Adrenal gland (tissue), 5 donors: Measurements from ENCODE around the gene TVP23B.
"Not testable (repeated sequence)": the region's sequence is repeated elsewhere in the genome, so short reads cannot be mapped to it uniquely, and the experiment has no call there.

Source experiments
- POLR2A ChIP-seq, 2 donors: fragments of 450-650 bp; IDR thresholded peaks; one replicate each; pipeline ENCODE4 v1.6.1; 2017; ENCODE audit warnings: antibody characterized with exemption in 2 of 2, mild to moderate bottlenecking in 2 of 2, moderate library complexity in 1 of 2
- TF ChIP-seq, protein P1 (sequence below), 6 experiments: fragments of 450-650 bp in 4 of 6; fragments of 200-600 bp in 2 of 6; sonication (generic) in 1 of 6; IDR thresholded peaks; 1 replicate in 5 of 6; 2 replicates in 1 of 6; pipeline versions ENCODE4 v1.5.1 to v1.8.0; 2016 to 2021; ENCODE audit warnings: antibody characterized with exemption in 6 of 6, mild to moderate bottlenecking in 2 of 6, moderate library complexity in 1 of 6
- donor health status: DM: no; HTN: no; CAD: no.

DNA sequence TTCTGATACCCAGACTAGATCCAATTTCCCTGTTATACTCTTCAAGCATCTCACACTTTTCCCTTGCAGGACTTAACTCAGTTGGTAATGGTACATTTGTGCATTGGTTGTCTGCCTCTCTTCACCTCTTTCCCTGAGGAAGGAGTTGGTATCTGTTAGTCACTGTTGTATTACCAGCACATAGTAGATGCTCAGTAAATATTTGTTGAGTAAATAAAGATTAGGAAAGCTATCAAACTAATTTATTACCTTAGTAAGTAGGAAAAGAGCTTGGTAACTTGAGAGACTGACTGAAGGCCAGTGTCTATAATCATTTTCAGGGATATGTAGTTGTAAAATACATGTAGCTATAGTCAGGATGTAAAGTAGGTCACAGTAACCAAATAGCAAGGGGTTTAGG, 15.9 kb downstream of the TVP23B start:
- TF ChIP-seq, protein P1, sequence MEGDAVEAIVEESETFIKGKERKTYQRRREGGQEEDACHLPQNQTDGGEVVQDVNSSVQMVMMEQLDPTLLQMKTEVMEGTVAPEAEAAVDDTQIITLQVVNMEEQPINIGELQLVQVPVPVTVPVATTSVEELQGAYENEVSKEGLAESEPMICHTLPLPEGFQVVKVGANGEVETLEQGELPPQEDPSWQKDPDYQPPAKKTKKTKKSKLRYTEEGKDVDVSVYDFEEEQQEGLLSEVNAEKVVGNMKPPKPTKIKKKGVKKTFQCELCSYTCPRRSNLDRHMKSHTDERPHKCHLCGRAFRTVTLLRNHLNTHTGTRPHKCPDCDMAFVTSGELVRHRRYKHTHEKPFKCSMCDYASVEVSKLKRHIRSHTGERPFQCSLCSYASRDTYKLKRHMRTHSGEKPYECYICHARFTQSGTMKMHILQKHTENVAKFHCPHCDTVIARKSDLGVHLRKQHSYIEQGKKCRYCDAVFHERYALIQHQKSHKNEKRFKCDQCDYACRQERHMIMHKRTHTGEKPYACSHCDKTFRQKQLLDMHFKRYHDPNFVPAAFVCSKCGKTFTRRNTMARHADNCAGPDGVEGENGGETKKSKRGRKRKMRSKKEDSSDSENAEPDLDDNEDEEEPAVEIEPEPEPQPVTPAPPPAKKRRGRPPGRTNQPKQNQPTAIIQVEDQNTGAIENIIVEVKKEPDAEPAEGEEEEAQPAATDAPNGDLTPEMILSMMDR (IDR thresholded peaks at IDR 0.05) = not testable (repeated sequence)
- TF ChIP-seq POLR2A (IDR thresholded peaks at IDR 0.05) = not testable (repeated sequence)
